ENCODE data around the gene VPS18.

Gene VPS18

GRCh38 chr15:40923551-40923950 is 29.3 kb downstream of the VPS18 start:
- TF ChIP-seq, protein P1, sequence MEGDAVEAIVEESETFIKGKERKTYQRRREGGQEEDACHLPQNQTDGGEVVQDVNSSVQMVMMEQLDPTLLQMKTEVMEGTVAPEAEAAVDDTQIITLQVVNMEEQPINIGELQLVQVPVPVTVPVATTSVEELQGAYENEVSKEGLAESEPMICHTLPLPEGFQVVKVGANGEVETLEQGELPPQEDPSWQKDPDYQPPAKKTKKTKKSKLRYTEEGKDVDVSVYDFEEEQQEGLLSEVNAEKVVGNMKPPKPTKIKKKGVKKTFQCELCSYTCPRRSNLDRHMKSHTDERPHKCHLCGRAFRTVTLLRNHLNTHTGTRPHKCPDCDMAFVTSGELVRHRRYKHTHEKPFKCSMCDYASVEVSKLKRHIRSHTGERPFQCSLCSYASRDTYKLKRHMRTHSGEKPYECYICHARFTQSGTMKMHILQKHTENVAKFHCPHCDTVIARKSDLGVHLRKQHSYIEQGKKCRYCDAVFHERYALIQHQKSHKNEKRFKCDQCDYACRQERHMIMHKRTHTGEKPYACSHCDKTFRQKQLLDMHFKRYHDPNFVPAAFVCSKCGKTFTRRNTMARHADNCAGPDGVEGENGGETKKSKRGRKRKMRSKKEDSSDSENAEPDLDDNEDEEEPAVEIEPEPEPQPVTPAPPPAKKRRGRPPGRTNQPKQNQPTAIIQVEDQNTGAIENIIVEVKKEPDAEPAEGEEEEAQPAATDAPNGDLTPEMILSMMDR (IDR thresholded peaks at IDR 0.05; ENCODE audit: poor library complexity, severe bottlenecking) = no peak

DNA sequence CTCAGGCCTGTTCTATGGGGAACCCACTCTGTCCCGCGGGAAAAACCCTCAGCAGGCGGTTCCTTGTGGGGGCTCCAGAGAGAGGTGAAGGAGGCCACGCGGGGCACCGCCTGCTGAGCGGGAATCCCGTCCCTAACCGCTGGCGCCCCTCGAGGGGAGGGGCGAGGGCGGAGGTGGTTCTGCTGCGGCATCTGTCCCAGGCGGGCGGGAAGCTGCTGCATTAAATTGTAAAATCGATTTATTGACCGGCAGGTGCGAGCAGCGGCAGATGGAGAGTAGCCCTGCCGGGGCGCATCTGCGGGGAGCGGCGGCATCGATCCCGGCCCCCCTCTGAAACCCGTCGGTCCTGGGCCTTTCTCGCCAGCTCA is 31.2 kb downstream of the VPS18 start:
- TF ChIP-seq, protein P1 (IDR thresholded peaks at IDR 0.05; ENCODE audit: poor library complexity, severe bottlenecking) = no peak
- ATAC-seq (ENCODE audit: low read depth) = no peak
- no peak for DNase-seq (ENCODE audit: low spot score)
- peaks cover 45% of the 10 kb centered on the region for H3K27me3 ChIP-seq (ENCODE audit: insufficient read depth, poor library complexity, severe bottlenecking)
- no peaks in the 10 kb centered on the region for H3K36me3 ChIP-seq (ENCODE audit: low read depth)
- no peaks in the 10 kb centered on the region for H3K4me1 ChIP-seq (ENCODE audit: insufficient read depth, poor library complexity, severe bottlenecking)
- H3K27ac ChIP-seq (ENCODE audit: poor library complexity, severe bottlenecking) = no peak overlapping the region
- H3K4me3 ChIP-seq (ENCODE audit: severe bottlenecking) = no peak overlapping the region
- H3K9me3 ChIP-seq (ENCODE audit: severe bottlenecking) = no peaks in the 10 kb centered on the region

More at GRCh38 chr15:40923551-40923950, 29.3 kb downstream of the VPS18 start:
- Histone ChIP-seq H3K27me3 (ENCODE audit: insufficient read depth, poor library complexity, severe bottlenecking) (peaks cover 29% of the 10 kb centered on the region), H3K4me1 (ENCODE audit: insufficient read depth, poor library complexity, severe bottlenecking) (no peaks in the 10 kb centered on the region), H3K4me3 (ENCODE audit: severe bottlenecking) (no peak overlapping the region), H3K36me3 (ENCODE audit: low read depth) (no peaks in the 10 kb centered on the region), H3K9me3 (ENCODE audit: severe bottlenecking) (no peaks in the 10 kb centered on the region), H3K27ac (ENCODE audit: poor library complexity, severe bottlenecking) (no peak overlapping the region)
- DNase-seq (ENCODE audit: low spot score) = no peak
- no peak for ATAC-seq (ENCODE audit: low read depth)

DNA sequence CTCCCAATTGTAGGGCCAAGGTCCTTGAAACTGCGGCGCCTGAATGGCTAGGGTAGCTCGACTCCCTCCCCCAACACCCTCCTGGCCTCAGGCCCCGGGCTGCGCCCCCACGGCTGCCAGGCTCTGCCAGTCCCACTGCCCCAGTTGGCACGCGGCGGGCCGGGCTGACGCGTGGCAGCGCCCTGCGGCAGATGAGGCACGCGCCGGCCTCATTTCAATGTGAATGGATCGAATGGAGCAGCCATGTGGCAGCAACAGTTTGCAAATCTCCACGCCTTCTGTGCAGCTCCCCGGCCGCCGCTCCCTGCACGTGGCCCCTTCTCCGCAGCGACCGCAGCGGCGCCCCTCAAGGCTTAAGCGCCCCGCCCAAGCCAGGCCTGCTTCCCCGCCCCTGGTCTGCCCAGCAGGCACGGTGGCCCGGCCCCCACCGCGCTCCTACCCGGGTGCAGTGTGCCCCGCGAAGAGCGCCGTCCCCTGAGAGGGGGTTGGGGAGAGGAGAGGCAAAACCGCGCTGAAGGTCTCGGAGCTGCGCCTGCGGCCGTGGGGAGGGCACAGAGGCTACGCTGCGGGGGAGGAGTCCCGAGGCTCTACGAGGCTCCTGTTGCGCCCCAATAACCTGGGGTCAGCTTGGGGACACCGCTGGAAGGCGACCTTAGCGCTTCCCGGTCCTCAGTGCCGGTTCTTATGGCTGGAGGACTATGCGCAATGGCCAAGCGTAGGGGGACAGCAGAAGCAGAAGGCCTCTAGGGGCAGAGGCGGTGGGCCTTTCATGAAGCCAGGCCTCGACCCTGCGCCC is 31.8 kb downstream of the VPS18 start:
- TF ChIP-seq, protein P1 (IDR thresholded peaks at IDR 0.05; ENCODE audit: poor library complexity, severe bottlenecking) = no peak
- Histone ChIP-seq H3K9me3 (ENCODE audit: severe bottlenecking) (no peaks in the 10 kb centered on the region), H3K27me3 (ENCODE audit: insufficient read depth, poor library complexity, severe bottlenecking) (peaks cover 51% of the 10 kb centered on the region), H3K4me1 (ENCODE audit: insufficient read depth, poor library complexity, severe bottlenecking) (no peaks in the 10 kb centered on the region), H3K27ac (ENCODE audit: poor library complexity, severe bottlenecking) (no peak overlapping the region), H3K4me3 (ENCODE audit: severe bottlenecking) (no peak overlapping the region), H3K36me3 (ENCODE audit: low read depth) (no peaks in the 10 kb centered on the region)
- DNase-seq (ENCODE audit: low spot score) = no peak
- no peak for ATAC-seq (ENCODE audit: low read depth)

DNA sequence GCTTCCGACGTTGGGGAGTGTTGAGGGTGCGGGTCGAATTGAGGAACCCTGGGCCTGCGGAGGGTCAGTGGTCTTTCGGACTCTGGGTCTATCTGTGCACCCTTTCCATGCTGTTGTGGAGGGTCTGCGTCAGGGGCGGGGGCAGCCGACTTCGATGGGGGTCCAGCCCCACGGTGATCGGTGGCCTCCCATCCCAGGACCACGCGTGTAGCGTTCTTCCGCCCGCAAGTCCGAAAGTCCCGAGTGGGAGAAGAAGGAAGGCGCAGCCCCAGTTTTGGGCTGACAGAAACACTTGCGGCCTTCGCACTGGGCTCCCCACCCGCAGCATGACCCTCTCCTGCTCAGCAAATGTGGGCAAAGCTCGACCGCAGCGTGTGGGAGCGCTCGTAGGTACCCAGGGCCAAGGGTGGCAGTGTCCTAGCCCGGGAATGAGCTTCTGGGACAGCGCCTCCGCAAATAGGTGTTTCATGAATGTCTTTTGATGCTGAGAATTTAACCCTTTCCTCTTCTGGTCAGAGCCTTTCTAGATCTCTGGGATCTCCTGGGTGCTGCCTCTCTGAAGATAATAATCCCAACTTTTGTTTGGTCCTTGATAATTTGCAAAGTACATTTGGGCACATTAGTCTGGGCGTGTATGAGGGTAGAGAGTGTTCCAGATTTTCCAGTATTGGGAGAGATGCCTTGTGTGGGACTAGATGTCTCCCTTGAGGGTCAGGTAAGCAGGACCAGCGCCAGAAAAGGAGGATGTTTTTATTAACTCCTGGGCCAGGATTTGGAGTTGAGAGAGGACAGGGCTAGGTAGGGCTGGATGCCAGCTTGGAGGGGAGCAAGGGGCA is 32.6 kb downstream of the VPS18 start:
- ATAC-seq (ENCODE audit: low read depth) = no peak
- TF ChIP-seq, protein P1 (IDR thresholded peaks at IDR 0.05; ENCODE audit: poor library complexity, severe bottlenecking) = no peak
- Histone ChIP-seq H3K9me3 (ENCODE audit: severe bottlenecking) (no peaks in the 10 kb centered on the region), H3K27me3 (ENCODE audit: insufficient read depth, poor library complexity, severe bottlenecking) (peaks cover 54% of the 10 kb centered on the region), H3K36me3 (ENCODE audit: low read depth) (no peaks in the 10 kb centered on the region), H3K4me1 (ENCODE audit: insufficient read depth, poor library complexity, severe bottlenecking) (no peaks in the 10 kb centered on the region), H3K27ac (ENCODE audit: poor library complexity, severe bottlenecking) (no peak overlapping the region), H3K4me3 (ENCODE audit: severe bottlenecking) (no peak overlapping the region)
- no peak for DNase-seq (ENCODE audit: low spot score)

Measured in RWPE2 (cell line).